AG09309 (cell line): ENCODE results near the gene SEPTIN11.

ENCODE experiments used
- DNase-seq: peaks from one replicate; pipeline ENCODE4 v3.0.0-alpha.2; 2010; ENCODE audit warnings: low read depth
- H3K4me3 ChIP-seq: 2 replicates; pipeline ENCODE4 v1.5.1; 2011; ENCODE audit warnings: mild to moderate bottlenecking, low read depth, low read length, moderate library complexity; ENCODE audit not compliant: control insufficient read depth
- TF ChIP-seq, protein P1 (sequence below): IDR thresholded peaks from 2 replicates; pipeline ENCODE4 v1.5.1; 2011; ENCODE audit warnings: mild to moderate bottlenecking, low read depth, low read length, inconsistent platforms; ENCODE audit not compliant: insufficient read depth, control insufficient read depth; ENCODE audit errors: missing control alignments

Gene SEPTIN11

GRCh38 chr4:76923619-76924357 lies 25.8 kb upstream of the SEPTIN11 start:
- no peak overlapping the region for H3K4me3 ChIP-seq
- TF ChIP-seq, protein P1, sequence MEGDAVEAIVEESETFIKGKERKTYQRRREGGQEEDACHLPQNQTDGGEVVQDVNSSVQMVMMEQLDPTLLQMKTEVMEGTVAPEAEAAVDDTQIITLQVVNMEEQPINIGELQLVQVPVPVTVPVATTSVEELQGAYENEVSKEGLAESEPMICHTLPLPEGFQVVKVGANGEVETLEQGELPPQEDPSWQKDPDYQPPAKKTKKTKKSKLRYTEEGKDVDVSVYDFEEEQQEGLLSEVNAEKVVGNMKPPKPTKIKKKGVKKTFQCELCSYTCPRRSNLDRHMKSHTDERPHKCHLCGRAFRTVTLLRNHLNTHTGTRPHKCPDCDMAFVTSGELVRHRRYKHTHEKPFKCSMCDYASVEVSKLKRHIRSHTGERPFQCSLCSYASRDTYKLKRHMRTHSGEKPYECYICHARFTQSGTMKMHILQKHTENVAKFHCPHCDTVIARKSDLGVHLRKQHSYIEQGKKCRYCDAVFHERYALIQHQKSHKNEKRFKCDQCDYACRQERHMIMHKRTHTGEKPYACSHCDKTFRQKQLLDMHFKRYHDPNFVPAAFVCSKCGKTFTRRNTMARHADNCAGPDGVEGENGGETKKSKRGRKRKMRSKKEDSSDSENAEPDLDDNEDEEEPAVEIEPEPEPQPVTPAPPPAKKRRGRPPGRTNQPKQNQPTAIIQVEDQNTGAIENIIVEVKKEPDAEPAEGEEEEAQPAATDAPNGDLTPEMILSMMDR: no peak
- no peak for DNase-seq

DNA sequence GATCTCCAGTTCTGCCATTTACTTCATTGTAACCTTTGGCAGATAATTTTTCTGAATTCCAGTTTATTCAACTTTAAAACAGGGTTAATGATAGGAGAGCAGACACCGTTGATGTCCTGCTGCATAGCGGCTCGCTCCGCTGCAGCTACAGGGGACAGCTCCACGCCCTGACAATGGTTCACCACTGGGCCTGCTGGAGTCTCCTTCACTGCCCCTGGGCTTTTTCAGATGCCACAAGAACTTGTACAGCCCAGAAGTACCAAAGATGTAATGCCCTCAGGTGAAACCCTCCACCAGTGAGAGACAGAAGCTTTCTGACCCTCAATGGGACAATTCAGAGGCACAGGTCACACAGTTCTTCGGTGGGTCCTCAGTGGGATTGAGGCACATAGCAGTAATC lies 22.7 kb upstream of the SEPTIN11 start:
- DNase-seq: no peak
- H3K4me3 ChIP-seq: no peak overlapping the region
- TF ChIP-seq, protein P1: no peak

- TF ChIP-seq, protein P1: no peak
- no peak for DNase-seq
- no peak overlapping the region for H3K4me3 ChIP-seq
Measured at GRCh38 chr4:76930685-76931084, 18.9 kb upstream of the SEPTIN11 start.

DNA sequence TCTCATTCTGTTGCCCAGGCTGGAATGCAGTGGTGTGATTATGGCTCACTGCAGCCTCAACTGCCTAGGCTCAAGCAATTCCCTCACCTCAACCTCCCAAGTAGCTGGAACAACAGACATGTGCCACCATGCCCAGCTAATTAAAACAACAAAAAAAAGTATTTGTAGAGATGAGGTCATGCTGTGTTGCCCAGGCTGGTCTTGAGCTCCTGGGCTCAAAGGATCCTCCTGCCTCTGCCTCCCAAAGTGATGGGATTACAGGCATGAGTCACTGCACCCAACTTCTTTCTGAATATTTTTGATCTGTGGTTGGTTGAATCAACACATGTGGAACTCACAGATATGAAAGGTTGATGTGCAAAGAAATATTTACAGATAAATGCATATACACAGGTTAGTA lies 18.5 kb upstream of the SEPTIN11 start:
- no peak for DNase-seq
- H3K4me3 ChIP-seq: no peak overlapping the region
- TF ChIP-seq, protein P1: no peak

DNA sequence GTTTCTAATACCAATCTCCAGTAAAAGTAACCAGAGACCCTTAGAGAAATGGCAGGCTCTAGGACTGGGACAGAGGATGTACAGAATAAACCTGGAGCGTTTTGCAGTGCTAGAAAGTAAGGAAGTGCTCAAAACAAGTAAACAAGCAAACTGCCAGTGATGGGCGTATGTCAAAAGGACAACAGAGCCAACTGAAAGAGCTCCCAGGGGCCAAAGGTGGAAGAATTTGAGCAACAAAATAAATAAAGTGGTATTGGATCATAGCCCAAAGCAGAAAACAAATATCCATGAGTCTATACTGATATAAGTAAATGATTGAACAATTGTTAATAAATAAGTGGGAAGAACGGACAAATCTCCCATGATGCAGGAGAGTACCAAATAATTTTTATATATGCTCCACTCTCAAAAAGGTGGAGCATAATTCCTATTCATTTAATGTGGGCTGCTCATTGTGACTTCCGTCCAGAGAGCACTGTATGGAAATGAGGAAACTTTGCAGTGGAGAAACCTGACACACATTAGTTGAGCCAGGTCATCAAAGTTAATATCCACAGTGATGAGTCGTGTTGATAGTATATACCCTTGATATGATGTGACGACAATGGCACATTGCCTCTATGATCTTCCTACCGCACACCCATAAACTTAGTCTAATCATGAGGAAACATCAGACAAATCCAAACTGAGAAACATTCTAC lies 17.8 kb upstream of the SEPTIN11 start:
- no peak for DNase-seq
- TF ChIP-seq, protein P1: no peak
- no peak overlapping the region for H3K4me3 ChIP-seq

- no peak for DNase-seq
- TF ChIP-seq, protein P1: no peak
- H3K4me3 ChIP-seq: no peak overlapping the region
Measured at GRCh38 chr4:76939184-76939583, 10.4 kb upstream of the SEPTIN11 start.
